Left cardiac atrium (tissue), 4 donors: ENCODE measurements around the gene GRB2. TPM values are rescaled to one million over a fixed set of nuclear protein-coding genes. Genes with fewer than 3 reads are reported as not detected.
"Not testable (repeated sequence)": the region's sequence is repeated elsewhere in the genome, so short reads cannot be mapped to it uniquely, and the experiment has no call there.

Experiments used
- ATAC-seq, 2 donors: fragments of 200-7000 bp; cut with Tn5 transposase; one replicate each; pipeline ENCODE4 v1.9.1; 2020; ENCODE audit warnings: mild to moderate bottlenecking in 2 of 2, moderate library complexity in 2 of 2
- DNase-seq: peaks from one replicate; pipeline ENCODE4 v3.0.0-alpha.2; 2020
- intact Hi-C, 2 donors: fragments of 100-400 bp; cut with DNase I; formaldehyde crosslinking; loops; one replicate each; pipeline versions ENCODE4 v1.14.1 to v1.15.1; 2022 to 2023
- total RNA-seq, 2 donors: library from RNA; stranded (reverse); fragmentation: NEBNext Ultra II Directional; extraction: Animal tissue kit (Norgen Biotek cat#: 25700); gene quantifications; one replicate each; pipeline ENCODE4 v1.2.1, GENCODE V29; 2021
- donor health status: DM: no; HTN: yes; CAD: no.
- donor health status: DM: no; HTN: yes; CAD: no; lungs with severe emphysema.
- donor health status: DM: yes; HTN: yes; CAD: no.
- donor health status: Dilated cardiomyopathy.

GRB2 gene
- total RNA-seq, 2 donors from 2014 or later: 90.3 to 110 TPM

- ATAC-seq (no peak), DNase-seq (no peak)
- intact Hi-C loops: no loop called here
Measured at GRCh38 chr17:75365931-75366275, 39.6 kb downstream of the GRB2 start.

DNA sequence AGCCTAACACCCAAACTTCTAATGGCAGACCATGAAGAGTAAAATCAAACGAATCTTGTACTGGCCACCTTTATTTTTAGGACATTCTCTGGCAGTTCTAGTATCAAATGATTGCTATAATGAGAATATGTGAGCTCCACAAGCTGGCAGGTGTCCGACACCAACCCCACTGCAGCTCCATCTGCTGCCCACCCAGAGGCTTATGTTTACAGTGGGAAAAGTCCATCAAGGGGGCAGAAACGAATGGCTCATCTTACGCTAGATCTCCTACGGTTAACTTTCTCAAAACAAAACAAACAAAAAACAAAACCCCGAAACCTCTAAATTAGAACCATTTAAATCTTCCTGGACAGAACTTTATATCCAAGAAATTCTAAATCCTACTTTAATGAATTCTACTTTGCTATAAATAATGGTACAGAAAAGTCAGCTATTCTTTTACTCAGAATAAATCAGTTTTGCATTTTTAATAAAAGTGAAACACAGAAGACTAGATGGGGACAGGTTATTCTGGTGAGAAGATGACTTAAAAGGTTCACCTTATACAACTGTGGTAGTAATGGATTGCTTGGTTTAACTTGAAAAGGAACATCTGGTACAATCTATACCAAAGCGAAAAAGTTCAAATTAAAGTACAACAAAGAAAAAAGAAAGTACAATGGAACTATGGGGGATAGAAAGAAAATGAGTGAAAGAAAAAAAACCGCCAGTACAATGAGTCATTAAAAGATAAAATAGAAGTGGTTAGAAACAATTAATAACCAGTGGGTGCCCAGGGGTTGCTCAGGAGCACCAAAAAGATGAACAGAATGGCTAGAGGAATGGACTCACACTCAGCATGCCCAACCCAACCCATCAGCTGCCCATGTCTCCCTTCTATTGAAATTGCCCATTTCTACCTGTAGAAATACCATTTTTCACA is 40.2 kb downstream of the GRB2 start:
- intact Hi-C loops: no loop called here
- no peak for DNase-seq
- no peak for ATAC-seq

DNA sequence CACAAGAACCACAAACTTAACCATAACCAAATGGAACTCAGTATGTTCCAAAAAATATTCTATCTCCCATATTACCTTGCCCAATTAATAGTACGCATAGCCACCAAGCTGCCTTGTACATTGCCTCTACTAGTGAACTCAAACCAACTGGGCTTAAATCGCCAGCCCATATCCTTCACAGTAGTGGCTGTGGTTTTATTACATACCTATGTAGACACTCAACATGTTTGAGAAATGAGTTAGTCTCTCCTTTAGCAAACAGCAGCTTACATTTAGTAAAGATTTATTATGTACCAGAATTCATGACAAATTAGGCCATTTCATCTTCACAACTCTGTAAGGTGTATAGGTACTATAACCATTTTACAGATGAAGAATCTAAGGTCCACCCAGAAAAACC is 41.4 kb downstream of the GRB2 start:
- ATAC-seq: no peak
- no peak for DNase-seq
- intact Hi-C loops: no loop called here

DNA sequence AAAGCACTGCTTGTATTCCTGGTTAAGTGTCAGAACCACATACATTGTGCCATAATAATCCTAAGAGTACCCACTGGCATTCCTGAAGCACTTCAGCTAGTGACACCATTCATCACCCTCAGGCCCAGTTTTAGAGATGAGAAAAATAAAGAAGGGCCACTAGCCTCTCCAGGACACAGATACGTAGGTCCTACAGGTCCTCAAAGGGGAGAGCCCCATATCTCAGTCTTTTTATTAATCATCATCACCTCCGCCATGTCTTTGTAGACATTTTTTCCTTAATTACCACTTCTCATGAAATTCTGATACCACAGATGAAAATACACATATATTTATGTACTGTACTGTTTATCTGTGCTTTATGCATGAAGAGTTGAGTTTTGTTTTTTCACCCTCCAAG is 43.5 kb downstream of the GRB2 start:
- intact Hi-C loops: no loop called here
- ATAC-seq (no peak), DNase-seq (no peak)

DNA sequence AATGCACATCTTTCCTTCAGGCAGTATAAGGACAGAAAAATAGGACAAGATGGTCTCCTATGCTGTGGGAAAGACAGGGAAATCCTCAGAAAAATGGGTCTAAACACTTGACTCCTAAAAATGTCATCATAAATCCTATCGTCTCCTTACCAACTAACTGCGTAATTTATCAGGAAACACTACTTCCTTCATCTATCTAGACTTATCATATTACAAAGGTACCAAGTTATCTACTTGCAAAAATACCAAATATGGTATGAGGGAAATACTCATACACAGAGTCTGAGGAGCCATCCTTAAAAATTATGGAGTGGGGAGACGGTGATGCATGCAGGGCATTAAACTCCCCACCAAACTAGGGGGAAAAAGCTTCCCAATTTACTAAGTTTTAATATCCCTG is 44.1 kb downstream of the GRB2 start:
- intact Hi-C loops: no loop called here
- no peak for ATAC-seq
- no peak for DNase-seq

DNA sequence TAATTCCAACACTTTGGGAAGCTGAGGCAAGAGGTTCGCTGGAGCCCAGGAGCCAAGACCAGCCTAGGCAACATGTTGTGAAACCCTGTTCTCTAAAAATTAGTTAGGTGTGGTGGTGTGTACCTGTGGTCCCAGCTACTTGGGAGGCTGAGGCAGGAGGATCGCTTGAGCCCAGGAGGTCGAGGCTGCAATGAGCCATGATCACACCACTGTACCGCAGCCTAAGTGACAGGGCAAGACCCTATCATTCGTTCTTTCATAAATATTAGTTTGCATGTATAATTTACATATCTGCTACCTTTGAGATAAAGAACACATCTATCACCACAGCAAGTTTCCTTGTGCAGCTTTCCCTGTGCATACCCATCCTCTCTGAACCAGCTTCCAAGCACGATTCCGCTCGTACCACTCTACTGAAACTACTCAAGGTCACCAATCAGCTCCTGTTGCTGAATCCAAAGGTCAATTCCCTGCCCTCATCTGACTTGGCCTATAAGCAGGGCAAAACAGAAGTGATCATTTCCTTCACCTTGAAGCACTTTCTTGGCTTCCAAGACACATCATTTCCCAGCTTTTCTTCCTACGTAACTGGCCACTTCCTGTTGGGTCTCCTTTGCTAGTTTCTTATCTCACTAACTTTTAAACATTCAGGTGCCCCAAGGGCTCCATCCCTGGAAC is 49.1 kb downstream of the GRB2 start:
- ATAC-seq (no peak), DNase-seq (no peak)
- intact Hi-C loops: loop anchor here in 1 of 2 donors (5.0 kb wide), 1 partner anchor 36 kb away; no protein-coding TSS in a partner anchor

GRCh38 chr17:75353176-75353575 is 52.3 kb downstream of the GRB2 start:
- ATAC-seq: no peak
- DNase-seq: no peak
- intact Hi-C loops: no loop called here

DNA sequence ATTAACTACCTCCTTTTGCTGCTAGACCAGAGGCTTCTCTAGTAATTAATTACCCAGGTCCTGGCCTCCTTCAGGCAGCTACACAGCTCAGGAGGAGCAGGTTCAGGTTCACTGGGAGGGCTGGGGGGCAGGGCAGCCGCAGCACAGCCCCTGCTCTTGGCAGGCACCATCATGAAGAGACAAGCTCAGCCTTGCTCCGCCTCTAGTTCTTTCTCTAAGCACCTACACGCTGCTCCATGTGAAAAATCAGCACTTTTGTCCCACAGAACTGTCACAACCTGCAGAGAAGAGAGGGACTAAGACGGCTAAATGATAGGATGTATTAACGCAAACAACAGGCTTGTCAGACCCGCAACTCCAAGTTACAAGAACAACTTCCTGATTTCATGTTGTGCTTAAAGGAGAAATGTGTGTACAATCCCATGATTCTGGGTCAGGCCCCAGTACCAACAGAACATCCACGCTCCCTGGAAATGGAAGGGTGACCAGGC is 53.4 kb downstream of the GRB2 start:
- DNase-seq (no peak), ATAC-seq (peak in 1 of 2 donors; percentile 68)
- intact Hi-C loops: no loop called here

DNA sequence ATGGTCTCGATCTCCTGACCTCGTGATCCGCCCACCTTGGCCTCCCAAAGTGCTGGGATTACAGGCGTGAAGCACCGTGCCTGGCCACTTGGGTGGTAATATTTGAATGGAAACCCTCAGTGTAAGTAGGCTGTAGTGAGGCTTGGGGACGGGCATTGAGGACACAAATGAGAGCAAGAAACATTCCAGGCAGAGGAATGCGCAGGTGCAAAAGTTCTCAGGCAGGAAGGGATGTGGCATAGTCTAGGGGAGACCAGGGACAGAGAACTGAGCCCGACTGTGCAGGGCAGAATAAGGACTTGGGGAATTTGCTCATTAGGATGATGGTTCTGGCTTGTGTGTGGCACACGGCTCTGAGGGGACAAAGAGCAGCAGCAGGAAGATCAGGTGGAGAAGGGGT is 54.8 kb downstream of the GRB2 start:
- intact Hi-C loops: no loop called here
- no peak for ATAC-seq
- no peak for DNase-seq

DNA sequence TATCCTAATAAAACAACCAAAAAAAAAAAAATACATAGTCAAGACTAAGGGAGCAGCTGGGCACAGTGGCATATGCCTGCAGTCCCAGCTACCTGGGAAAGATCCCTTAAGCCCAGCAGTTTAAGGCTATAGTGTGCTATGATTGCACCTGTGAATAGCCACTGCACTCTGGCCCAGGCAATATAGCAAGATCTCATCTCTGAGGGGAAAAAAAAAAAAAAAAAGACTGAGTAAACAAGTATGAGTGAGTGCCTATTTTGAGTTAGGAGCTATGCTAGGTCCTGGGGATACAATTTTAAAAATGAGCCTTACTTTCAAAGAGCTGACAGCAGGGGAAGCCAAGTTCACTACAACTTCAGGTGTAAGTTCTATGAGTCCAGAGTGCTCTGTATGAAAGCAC is 55.4 kb downstream of the GRB2 start:
- intact Hi-C loops: no loop called here
- ATAC-seq (no peak), DNase-seq (no peak)

GRCh38 chr17:75349589-75349988 is 55.9 kb downstream of the GRB2 start:
- ATAC-seq (no peak), DNase-seq (no peak)
- intact Hi-C loops: no loop called here

- no peak for DNase-seq
- ATAC-seq: no peak
- intact Hi-C loops: no loop called here
Measured at GRCh38 chr17:75348386-75349012, 57.0 kb downstream of the GRB2 start.

GRCh38 chr17:75346906-75347305 is 58.6 kb downstream of the GRB2 start:
- DNase-seq (no peak), ATAC-seq (peak in 1 of 2 donors; percentile 18)
- intact Hi-C loops: no loop called here

GRCh38 chr17:75346368-75346767 is 59.1 kb downstream of the GRB2 start:
- ATAC-seq, intact Hi-C loops, DNase-seq: not testable (repeated sequence)

DNA sequence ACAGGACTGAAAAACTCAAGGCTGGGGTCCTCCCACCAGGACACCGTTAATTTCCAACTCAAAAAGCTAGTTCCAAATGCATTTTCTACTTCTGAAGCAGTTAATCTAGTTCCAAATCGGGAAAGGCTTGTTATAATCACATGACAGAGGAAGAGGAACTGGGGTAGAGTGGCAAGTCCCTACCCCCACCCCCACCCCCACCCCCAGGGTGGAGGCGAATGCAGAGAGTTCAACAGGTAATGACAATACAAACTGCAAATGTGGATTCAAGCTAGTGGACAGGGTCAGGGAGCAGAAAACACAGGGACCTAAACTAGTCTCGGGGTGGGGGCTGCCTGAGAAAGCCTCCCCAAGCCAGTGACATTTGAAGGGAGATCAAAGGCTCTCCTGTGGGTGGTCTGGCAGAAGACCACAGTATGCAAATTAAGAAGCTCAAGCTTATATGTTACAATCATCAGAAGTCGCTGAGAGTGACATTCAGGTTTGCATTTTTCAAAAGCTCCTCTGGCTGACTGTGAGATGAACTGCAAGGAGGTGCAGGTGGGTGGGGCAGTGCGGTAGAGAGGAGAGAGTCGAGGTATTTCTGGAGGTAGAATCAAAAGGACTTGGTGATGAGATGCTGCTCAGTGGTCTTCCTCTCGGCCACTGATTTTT is 59.8 kb downstream of the GRB2 start:
- intact Hi-C loops: no loop called here
- no peak for ATAC-seq
- DNase-seq: no peak

GRCh38 chr17:75344666-75345065 is 60.8 kb downstream of the GRB2 start:
- intact Hi-C loops: no loop called here
- ATAC-seq (no peak), DNase-seq (no peak)

DNA sequence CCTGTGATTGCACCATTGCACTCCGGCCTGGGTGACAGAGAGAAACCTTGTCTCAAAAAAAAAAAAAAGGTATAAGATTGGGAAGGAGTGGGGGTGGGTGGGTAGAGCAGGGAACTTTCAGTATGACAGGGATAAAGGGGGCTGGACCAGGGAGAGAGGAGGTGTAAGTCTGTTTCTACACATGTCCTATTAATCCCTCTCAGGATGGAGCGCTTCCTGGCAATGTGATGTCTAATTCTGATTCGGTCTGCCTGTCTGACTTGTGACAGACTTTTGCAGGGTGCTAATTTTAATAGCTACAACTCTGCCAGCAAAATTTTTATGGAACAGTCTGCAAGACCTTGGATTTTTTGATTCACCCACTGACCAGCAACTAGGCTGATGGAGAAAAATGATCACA is 62.5 kb downstream of the GRB2 start:
- intact Hi-C loops: no loop called here
- peak; percentile 26 to 52 for ATAC-seq

DNA sequence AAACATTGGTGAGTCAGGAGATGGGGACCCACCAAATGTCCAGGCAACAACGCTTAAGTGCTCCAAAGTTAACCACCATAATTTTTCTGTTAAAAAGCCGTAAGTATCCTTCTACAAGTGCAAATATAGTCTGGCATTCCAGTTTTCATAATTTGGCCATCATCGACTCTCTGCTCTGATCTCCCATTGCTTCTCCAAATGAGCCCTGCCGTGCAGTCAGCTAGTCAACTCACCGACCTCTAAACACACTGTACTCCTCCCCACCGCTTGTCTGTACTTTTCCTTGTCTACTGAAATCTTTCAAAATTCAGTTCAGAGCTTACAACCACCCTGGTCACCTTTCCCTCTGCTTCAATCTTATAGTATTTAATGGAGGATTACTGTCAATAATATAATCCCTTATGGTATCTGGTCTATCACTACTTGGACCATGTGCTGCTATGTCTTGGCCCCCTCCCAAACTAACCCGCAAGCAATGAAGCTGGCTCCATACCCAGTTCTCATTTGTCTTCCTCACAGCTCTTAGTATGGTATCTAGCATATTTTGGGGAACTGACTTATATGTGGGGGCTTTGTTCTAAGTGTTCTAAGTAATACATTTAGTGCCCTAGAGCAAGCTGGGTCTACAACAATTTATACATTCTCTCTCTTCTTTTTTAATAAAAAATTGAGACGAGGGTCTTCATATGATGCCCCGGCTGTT is 63.5 kb downstream of the GRB2 start:
- no peak for ATAC-seq
- DNase-seq: no peak
- intact Hi-C loops: no loop called here

More for the DNA sequence above, 62.5 kb downstream of the GRB2 start:
- DNase-seq: no peak

DNA sequence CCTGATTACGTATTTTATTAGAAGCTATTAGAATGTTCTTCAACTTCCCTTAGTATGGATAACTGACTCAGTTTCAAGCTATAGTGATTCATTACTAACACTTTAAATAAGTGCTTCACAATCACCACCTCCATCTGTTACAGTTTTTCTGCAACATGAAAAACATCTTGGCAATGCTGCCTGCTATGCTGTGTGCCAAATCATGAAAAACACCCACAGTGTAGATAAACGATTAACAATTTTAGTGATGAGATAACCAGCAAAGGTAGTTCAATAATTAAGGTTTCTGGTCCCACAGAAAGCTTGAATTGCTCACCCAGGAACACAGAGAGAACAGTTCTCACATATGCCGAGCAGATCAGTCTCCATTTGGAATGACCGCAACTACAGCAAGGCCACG is 64.8 kb downstream of the GRB2 start:
- DNase-seq (no peak), ATAC-seq (no peak)
- intact Hi-C loops: no loop called here
